ENCODE measurements around the gene ROBO1.
"Not testable (repeated sequence)": the region's sequence is repeated elsewhere in the genome, so short reads cannot be mapped to it uniquely, and the experiment has no call there.

Gene ROBO1

DNA sequence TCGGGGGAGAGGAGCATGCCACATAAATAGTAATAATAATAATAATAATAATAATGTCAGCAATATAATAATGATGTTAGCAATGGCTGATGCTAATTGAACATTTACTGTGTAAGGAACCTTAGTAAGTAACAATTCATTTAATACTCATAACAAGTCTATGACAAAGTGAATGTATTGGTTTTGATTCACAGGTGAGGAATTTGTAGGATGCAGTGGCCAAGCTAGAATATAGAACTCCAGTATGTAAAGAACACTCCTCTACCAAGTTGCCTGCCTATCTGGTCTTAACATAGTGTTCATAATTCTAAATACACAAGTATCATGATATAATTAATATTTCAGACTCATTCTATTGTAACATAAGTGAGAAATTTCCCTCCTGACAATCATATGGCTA, 1016.5 kb downstream of the ROBO1 start:
- DNase-seq = no peak

GRCh38 chr3:78750291-78750690, 1017.5 kb downstream of the ROBO1 start:
- not testable (repeated sequence) for DNase-seq

GRCh38 chr3:78749056-78749455, 1018.7 kb downstream of the ROBO1 start:
- no peak for DNase-seq

DNA sequence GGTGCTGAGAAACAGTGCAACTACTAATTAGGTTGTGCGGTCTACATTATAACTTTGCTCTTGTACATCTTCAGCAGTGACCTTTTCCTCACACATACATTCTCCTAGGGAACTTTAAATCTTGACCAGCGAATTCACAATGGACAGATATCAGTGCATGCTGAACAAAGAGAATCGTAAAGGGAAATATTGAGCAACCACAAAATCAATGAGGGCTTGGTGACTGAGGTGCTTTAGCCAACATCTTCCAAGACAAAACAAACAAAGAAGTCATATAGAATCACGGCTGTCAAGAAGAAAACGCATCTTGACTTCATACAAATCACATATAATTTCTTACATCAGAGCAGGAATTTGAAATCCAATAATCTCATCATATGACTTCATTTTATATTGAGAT, 1022.0 kb downstream of the ROBO1 start:
- DNase-seq = no peak

DNA sequence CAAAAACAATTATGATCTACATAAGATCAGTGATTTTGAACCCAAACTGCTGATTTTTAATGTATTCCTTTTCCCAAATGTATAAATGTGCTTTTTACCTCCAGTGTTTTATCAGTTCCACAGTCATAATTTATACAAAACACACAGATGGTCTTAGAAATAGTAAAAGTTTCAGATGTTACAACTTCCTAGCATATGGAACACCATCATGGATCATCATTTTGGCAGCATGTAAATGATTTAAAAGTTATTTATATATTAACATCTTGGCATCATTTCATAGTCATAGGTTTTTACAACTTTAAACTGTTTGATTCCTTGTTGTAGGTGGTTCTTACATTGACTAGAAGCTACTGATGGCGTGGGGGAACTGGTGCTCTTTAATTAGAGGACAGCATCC, 1025.3 kb downstream of the ROBO1 start:
- DNase-seq = peak; percentile 29

GRCh38 chr3:78742041-78742440, 1025.8 kb downstream of the ROBO1 start:
- DNase-seq = no peak

GRCh38 chr3:78741066-78741645, 1026.6 kb downstream of the ROBO1 start:
- no peak for DNase-seq

DNA sequence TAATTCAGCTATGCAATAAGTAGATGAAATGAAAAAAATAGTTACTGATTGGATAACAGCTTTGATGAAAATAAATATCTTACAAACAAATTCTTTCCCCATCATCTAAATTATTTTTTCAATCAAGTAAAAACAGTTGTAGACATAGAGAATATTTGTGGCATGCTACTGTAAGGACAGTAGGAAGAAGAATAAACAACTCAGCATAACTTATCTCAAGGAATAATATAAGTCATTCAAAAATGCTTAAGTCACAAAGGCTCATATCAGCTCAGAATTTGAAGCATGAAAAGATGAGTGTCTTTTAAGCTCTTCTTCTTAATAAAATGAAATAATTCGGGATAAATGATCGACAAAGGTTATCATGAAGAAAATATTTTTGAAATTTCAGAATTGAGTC, 1029.0 kb downstream of the ROBO1 start:
- DNase-seq = no peak

GRCh38 chr3:78737988-78738387, 1029.8 kb downstream of the ROBO1 start:
- peak; percentile 84 for DNase-seq

DNA sequence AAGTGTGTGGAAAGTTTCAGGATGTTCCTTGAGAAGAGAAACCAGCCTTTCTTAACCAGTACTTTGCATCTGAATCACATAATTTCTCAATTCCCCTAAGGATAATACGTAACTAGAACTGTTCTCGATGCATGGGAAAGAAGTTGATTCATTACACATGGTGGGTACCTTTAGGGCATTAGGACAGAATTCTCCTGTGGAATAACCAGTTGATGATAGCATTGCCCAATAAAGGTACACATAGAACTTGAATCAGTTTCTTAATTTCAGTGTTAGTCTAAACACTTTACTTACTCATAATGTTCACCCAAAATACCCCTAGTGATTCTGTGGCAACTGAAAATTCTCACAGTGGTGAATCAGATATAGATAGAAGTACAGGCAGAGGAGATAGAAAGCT, 1030.9 kb downstream of the ROBO1 start:
- DNase-seq = no peak

GRCh38 chr3:78734048-78734637, 1033.7 kb downstream of the ROBO1 start:
- peak; percentile 50 for DNase-seq

DNA sequence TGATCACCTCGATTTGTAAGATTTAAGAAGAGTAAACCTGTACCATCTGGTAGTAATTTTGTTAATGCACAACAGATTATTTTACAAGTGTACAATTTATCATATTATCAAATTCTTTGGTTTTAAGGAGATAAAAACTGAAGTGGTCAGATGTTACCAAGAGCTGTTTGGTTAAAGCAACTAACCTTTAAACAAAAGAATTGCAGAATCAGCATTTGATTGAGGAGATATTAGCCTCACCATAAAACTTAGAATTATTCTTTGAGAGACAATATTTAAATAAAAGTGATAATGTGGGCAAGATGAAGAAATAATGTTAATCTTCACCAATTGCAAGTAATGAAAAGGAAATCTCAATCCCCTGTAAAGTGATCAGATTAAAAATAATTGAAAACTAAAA, 1034.9 kb downstream of the ROBO1 start:
- DNase-seq = no peak

- no peak for DNase-seq
Measured at GRCh38 chr3:78732471-78732870, 1035.3 kb downstream of the ROBO1 start.

- DNase-seq = no peak
Measured at GRCh38 chr3:78729946-78730345, 1037.9 kb downstream of the ROBO1 start.

DNA sequence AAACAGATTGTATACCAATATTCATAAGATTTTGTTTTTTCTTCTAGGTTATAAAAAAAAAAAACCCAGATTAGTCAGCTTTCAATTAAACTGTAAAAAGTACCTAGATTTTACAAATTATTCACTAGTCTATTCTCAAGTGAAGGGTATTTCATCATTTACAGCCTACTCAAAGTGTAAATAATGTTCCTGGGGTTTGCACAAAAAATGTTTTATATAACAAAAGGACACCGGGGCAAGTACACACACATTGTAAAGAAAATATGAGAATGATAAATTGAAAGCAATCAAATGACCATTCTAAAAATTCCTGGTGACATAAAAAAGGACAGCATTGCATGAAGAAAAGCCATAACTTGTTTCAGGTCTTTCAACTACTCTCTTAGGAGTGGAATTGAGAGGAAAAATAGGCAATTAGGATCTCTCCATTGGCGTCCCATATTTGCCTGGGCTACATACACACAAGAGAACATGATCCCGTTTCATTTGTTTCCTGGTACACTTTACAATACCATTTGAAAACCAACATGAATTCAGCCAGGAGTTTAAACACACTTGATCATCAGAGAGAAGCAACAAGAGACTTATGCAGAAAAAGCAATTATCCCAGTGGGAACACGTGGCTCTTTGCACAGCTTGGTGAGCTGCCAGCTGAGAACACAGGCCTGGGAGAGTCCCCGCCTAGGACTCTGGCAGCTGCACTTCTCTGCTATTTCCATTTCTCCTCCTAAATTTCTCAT, 1039.2 kb downstream of the ROBO1 start:
- DNase-seq = peak; percentile 77

DNA sequence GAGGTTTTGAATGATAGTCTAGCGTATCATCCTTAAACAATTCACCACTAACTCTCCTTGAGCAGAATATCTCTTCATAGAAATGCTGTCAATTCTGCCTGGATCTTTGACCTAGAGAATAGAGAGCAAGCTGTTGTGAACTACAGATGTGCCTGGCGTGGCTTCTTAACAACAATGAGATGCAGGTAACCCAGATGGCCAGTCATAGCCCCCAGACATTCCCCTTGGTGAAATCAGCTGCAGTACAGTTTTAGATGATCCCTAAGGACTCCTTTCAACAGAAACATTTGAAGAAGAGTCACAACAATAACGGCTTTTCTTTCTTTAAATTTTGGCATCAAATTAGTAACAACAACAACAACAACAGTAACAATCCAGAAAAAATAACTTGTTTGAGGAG, 1041.3 kb downstream of the ROBO1 start:
- DNase-seq = peak; percentile 12

GRCh38 chr3:78725703-78726246, 1042.0 kb downstream of the ROBO1 start:
- no peak for DNase-seq

GRCh38 chr3:78724859-78725258, 1042.9 kb downstream of the ROBO1 start:
- no peak for DNase-seq

- DNase-seq = not testable (repeated sequence)
Measured at GRCh38 chr3:78724364-78724763, 1043.4 kb downstream of the ROBO1 start.

- DNase-seq = no peak
Measured at GRCh38 chr3:78721771-78722543, 1045.8 kb downstream of the ROBO1 start.

DNA sequence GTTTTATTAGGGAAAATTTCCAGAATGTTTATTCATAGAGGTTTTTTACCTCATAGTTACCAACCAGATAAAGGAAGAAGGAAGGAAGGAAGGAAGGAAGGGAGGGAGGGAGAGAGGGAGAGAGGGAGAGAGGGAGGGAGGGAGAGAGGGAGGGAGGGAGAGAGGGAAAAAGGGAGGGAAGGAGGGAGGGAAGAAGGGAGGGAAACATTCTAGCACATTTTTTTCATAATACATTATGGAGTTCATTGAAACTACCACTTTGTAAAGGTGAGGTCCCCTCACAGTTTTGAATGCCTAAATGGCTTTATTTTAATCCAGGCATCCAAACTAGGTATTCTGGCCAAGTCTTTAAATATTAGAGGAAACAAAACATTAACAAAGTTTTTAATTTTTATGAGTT, 1049.1 kb downstream of the ROBO1 start:
- DNase-seq = no peak

DNA sequence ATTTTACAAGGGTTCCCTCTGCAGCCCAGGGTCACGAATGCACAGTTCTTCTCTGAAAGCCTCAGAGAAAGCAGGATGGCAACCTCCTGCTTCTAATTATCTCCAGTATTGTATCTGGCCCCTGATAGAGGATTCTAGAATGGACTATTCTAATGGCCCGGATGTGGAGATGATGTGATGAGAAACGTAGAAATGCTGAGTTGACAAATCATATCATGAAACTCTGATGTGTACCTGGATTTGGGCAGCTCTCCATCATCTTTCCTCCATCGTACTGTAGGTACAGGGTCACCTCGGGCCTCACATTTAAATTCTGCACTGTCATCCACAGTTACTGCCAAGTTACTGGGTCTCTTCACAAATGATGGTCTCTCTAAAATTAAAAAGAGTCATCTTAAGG, 1050.8 kb downstream of the ROBO1 start:
- DNase-seq = no peak

DNA sequence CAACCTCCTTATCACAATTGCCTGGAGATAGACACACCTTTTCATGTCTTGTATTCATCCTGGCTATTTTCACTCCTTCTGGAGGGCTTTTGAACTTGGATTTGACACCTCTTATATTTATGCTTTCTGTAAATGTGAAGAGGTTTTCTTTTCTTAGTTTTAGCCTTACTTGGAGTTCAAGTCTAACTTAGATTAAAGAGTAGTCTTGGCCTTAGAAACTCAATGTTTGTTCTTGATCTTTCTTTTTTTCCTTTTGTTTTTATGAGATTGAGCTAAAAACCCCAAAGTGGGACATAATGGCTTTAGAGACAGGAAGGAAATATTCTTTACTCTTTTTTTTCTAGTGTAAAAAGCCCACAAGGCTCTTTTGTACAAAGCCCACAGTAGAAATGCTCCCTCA, 1054.9 kb downstream of the ROBO1 start:
- DNase-seq = no peak
